ENCODE data around the gene TRIM62.
"Not testable (repeated sequence)": the region's sequence is repeated elsewhere in the genome, so short reads cannot be mapped to it uniquely, and the experiment has no call there.

Gene TRIM62

GRCh38 chr1:33126411-33127000 lies 55.3 kb downstream of the TRIM62 start:
- Histone ChIP-seq H3K27me3 (ENCODE audit: insufficient read depth, low read length) (peaks cover 31% of the 10 kb centered on the region), H3K9ac (ENCODE audit: low read depth, low read length) (peak overlapping the region; percentile 92; the same call in 1 of the 2 replicates), H3K4me3 (ENCODE audit: low read length) (peak overlapping the region; percentile 93), H3K9me3 (ENCODE audit: insufficient read depth, low read depth, low read length) (no peaks in the 10 kb centered on the region), H3K36me3 (ENCODE audit: insufficient read depth, low read depth, low read length) (no peaks in the 10 kb centered on the region), H3K27ac (ENCODE audit: low read length) (no peak overlapping the region), H3K4me1 (ENCODE audit: insufficient read depth, low read length) (peaks cover 4% of the 10 kb centered on the region; the same call in 1 of the 2 replicates)

- peaks cover 32% of the 10 kb centered on the region for H3K27me3 ChIP-seq (ENCODE audit: insufficient read depth, low read length)
- H3K9ac ChIP-seq (ENCODE audit: low read depth, low read length); H3K4me1 ChIP-seq (ENCODE audit: insufficient read depth, low read length); H3K27ac ChIP-seq (ENCODE audit: low read length); H3K36me3 ChIP-seq (ENCODE audit: insufficient read depth, low read depth, low read length); H3K4me3 ChIP-seq (ENCODE audit: low read length); H3K9me3 ChIP-seq (ENCODE audit: insufficient read depth, low read depth, low read length): not testable (repeated sequence)
These were observed 57.2 kb downstream of the TRIM62 start for GRCh38 chr1:33124647-33125046.

GRCh38 chr1:33123266-33123665 lies 58.6 kb downstream of the TRIM62 start:
- peaks cover 40% of the 10 kb centered on the region for H3K27me3 ChIP-seq (ENCODE audit: insufficient read depth, low read length)
- no peaks in the 10 kb centered on the region for H3K36me3 ChIP-seq (ENCODE audit: insufficient read depth, low read depth, low read length)
- H3K4me1 ChIP-seq (ENCODE audit: insufficient read depth, low read length), result no peaks in the 10 kb centered on the region
- no peak overlapping the region for H3K9ac ChIP-seq (ENCODE audit: low read depth, low read length)
- no peaks in the 10 kb centered on the region for H3K9me3 ChIP-seq (ENCODE audit: insufficient read depth, low read depth, low read length)
- H3K4me3 ChIP-seq (ENCODE audit: low read length), result no peak overlapping the region
- no peak overlapping the region for H3K27ac ChIP-seq (ENCODE audit: low read length)

- no peak overlapping the region for H3K27ac ChIP-seq (ENCODE audit: low read length)
- no peaks in the 10 kb centered on the region for H3K36me3 ChIP-seq (ENCODE audit: insufficient read depth, low read depth, low read length)
- peaks cover 40% of the 10 kb centered on the region for H3K27me3 ChIP-seq (ENCODE audit: insufficient read depth, low read length)
- H3K9me3 ChIP-seq (ENCODE audit: insufficient read depth, low read depth, low read length), result no peaks in the 10 kb centered on the region
- no peak overlapping the region for H3K9ac ChIP-seq (ENCODE audit: low read depth, low read length)
- no peak overlapping the region for H3K4me3 ChIP-seq (ENCODE audit: low read length)
- no peaks in the 10 kb centered on the region for H3K4me1 ChIP-seq (ENCODE audit: insufficient read depth, low read length)
These were observed 59.2 kb downstream of the TRIM62 start for GRCh38 chr1:33122483-33123178.

GRCh38 chr1:33121728-33122127 lies 60.1 kb downstream of the TRIM62 start:
- Histone ChIP-seq H3K9me3 (ENCODE audit: insufficient read depth, low read depth, low read length) (no peaks in the 10 kb centered on the region), H3K27me3 (ENCODE audit: insufficient read depth, low read length) (peaks cover 40% of the 10 kb centered on the region)

GRCh38 chr1:33120436-33121231 lies 61.2 kb downstream of the TRIM62 start:
- Histone ChIP-seq H3K27me3 (ENCODE audit: insufficient read depth, low read length) (peaks cover 32% of the 10 kb centered on the region), H3K27ac (ENCODE audit: low read length) (no peak overlapping the region), H3K36me3 (ENCODE audit: insufficient read depth, low read depth, low read length) (no peaks in the 10 kb centered on the region), H3K9me3 (ENCODE audit: insufficient read depth, low read depth, low read length) (no peaks in the 10 kb centered on the region), H3K9ac (ENCODE audit: low read depth, low read length) (no peak overlapping the region), H3K4me1 (ENCODE audit: insufficient read depth, low read length) (no peaks in the 10 kb centered on the region), H3K4me3 (ENCODE audit: low read length) (no peak overlapping the region)

More at GRCh38 chr1:33121728-33122127, 60.1 kb downstream of the TRIM62 start:
- Histone ChIP-seq H3K36me3 (ENCODE audit: insufficient read depth, low read depth, low read length) (no peaks in the 10 kb centered on the region), H3K4me3 (ENCODE audit: low read length) (no peak overlapping the region), H3K27ac (ENCODE audit: low read length) (no peak overlapping the region), H3K4me1 (ENCODE audit: insufficient read depth, low read length) (no peaks in the 10 kb centered on the region), H3K9ac (ENCODE audit: low read depth, low read length) (no peak overlapping the region)

GRCh38 chr1:33119532-33120217 lies 62.2 kb downstream of the TRIM62 start:
- Histone ChIP-seq H3K4me1 (ENCODE audit: insufficient read depth, low read length) (no peaks in the 10 kb centered on the region), H3K9me3 (ENCODE audit: insufficient read depth, low read depth, low read length) (no peaks in the 10 kb centered on the region), H3K27me3 (ENCODE audit: insufficient read depth, low read length) (peaks cover 28% of the 10 kb centered on the region), H3K36me3 (ENCODE audit: insufficient read depth, low read depth, low read length) (no peaks in the 10 kb centered on the region), H3K4me3 (ENCODE audit: low read length) (no peak overlapping the region; the same call in 1 of the 2 replicates), H3K27ac (ENCODE audit: low read length) (no peak overlapping the region), H3K9ac (ENCODE audit: low read depth, low read length) (no peak overlapping the region)

- H3K27ac ChIP-seq (ENCODE audit: low read length), result no peak overlapping the region
- no peaks in the 10 kb centered on the region for H3K9me3 ChIP-seq (ENCODE audit: insufficient read depth, low read depth, low read length)
- no peak overlapping the region for H3K4me3 ChIP-seq (ENCODE audit: low read length)
- no peak overlapping the region for H3K9ac ChIP-seq (ENCODE audit: low read depth, low read length)
- no peaks in the 10 kb centered on the region for H3K4me1 ChIP-seq (ENCODE audit: insufficient read depth, low read length)
- no peaks in the 10 kb centered on the region for H3K36me3 ChIP-seq (ENCODE audit: insufficient read depth, low read depth, low read length)
- peaks cover 28% of the 10 kb centered on the region for H3K27me3 ChIP-seq (ENCODE audit: insufficient read depth, low read length)
These were observed 62.8 kb downstream of the TRIM62 start for GRCh38 chr1:33119050-33119449.

- no peak overlapping the region for H3K9ac ChIP-seq (ENCODE audit: low read depth, low read length)
- no peak overlapping the region for H3K27ac ChIP-seq (ENCODE audit: low read length)
- H3K4me3 ChIP-seq (ENCODE audit: low read length), result no peak overlapping the region
- peaks cover 26% of the 10 kb centered on the region for H3K27me3 ChIP-seq (ENCODE audit: insufficient read depth, low read length)
- H3K9me3 ChIP-seq (ENCODE audit: insufficient read depth, low read depth, low read length), result no peaks in the 10 kb centered on the region
- H3K4me1 ChIP-seq (ENCODE audit: insufficient read depth, low read length), result no peaks in the 10 kb centered on the region
- H3K36me3 ChIP-seq (ENCODE audit: insufficient read depth, low read depth, low read length), result no peaks in the 10 kb centered on the region
These were observed 63.6 kb downstream of the TRIM62 start for GRCh38 chr1:33118274-33118673.

GRCh38 chr1:33117440-33118085 lies 64.3 kb downstream of the TRIM62 start:
- H3K27ac ChIP-seq (ENCODE audit: low read length), result no peak overlapping the region
- no peak overlapping the region for H3K9ac ChIP-seq (ENCODE audit: low read depth, low read length)
- peaks cover 19% of the 10 kb centered on the region; the same call in 1 of the 2 replicates for H3K27me3 ChIP-seq (ENCODE audit: insufficient read depth, low read length)
- no peaks in the 10 kb centered on the region for H3K36me3 ChIP-seq (ENCODE audit: insufficient read depth, low read depth, low read length)
- H3K4me1 ChIP-seq (ENCODE audit: insufficient read depth, low read length), result no peaks in the 10 kb centered on the region
- no peaks in the 10 kb centered on the region for H3K9me3 ChIP-seq (ENCODE audit: insufficient read depth, low read depth, low read length)
- H3K4me3 ChIP-seq (ENCODE audit: low read length), result no peak overlapping the region

GRCh38 chr1:33111965-33112364 lies 69.9 kb downstream of the TRIM62 start:
- H3K36me3 ChIP-seq (ENCODE audit: insufficient read depth, low read depth, low read length), result no peaks in the 10 kb centered on the region
- H3K9ac ChIP-seq (ENCODE audit: low read depth, low read length), result no peak overlapping the region
- no peak overlapping the region for H3K4me3 ChIP-seq (ENCODE audit: low read length)
- H3K4me1 ChIP-seq (ENCODE audit: insufficient read depth, low read length), result no peaks in the 10 kb centered on the region
- H3K27me3 ChIP-seq (ENCODE audit: insufficient read depth, low read length), result no peaks in the 10 kb centered on the region; the same call in 1 of the 2 replicates
- no peak overlapping the region for H3K27ac ChIP-seq (ENCODE audit: low read length)
- no peaks in the 10 kb centered on the region for H3K9me3 ChIP-seq (ENCODE audit: insufficient read depth, low read depth, low read length)

All from iPS-20b (cell line).